GM23338 (cell line): Measurements from ENCODE around the gene TVP23A. TPM values are rescaled to one million over a fixed set of nuclear protein-coding genes. Genes with fewer than 3 reads are reported as not detected.

Source experiments
- ATAC-seq: fragments of 200-7000 bp; cut with Tn5 transposase; 3 replicates; pipeline ENCODE4 v1.9.1; 2020
- DNase-seq: peaks from one replicate; pipeline ENCODE4 v3.0.0-alpha.2; 2015; ENCODE audit warnings: low spot score
- H2AFZ ChIP-seq: fragments of 200-600 bp; sonication (generic); 2 replicates; pipeline ENCODE4 v1.8.0; 2016; ENCODE audit warnings: antibody characterized with exemption, mild to moderate bottlenecking, moderate library complexity
- H3F3A ChIP-seq: fragments of 200-600 bp; sonication (generic); replicated peaks from 2 replicates; pipeline ENCODE4 v1.8.0; 2017; ENCODE audit warnings: antibody characterized with exemption, mixed run types, low read depth
- H3K27ac ChIP-seq: fragments of 200-600 bp; sonication (generic); 2 replicates; pipeline ENCODE4 v1.6.1; 2016; ENCODE audit warnings: low read depth
- H3K27me3 ChIP-seq: fragments of 200-600 bp; sonication (generic); 2 replicates; pipeline ENCODE4 v1.8.0; 2016; ENCODE audit warnings: mild to moderate bottlenecking, mixed run types, moderate library complexity; ENCODE audit not compliant: insufficient read depth
- H3K36me3 ChIP-seq: fragments of 200-600 bp; sonication (generic); 2 replicates; pipeline ENCODE4 v1.8.0; 2016; ENCODE audit warnings: mild to moderate bottlenecking; ENCODE audit not compliant: insufficient read depth
- H3K4me1 ChIP-seq: fragments of 200-600 bp; sonication (generic); 2 replicates; pipeline ENCODE4 v1.8.0; 2016; ENCODE audit warnings: mild to moderate bottlenecking, moderate library complexity; ENCODE audit not compliant: insufficient read depth
- H3K4me2 ChIP-seq: fragments of 200-600 bp; sonication (generic); 2 replicates; pipeline ENCODE4 v1.7.1; 2017; ENCODE audit warnings: mixed run types
- H3K4me3 ChIP-seq: fragments of 200-600 bp; sonication (generic); 2 replicates; pipeline ENCODE4 v1.6.1; 2016; ENCODE audit warnings: mixed run types
- H3K79me2 ChIP-seq: fragments of 200-600 bp; sonication (generic); replicated peaks from 2 replicates; pipeline ENCODE4 v1.8.0; 2017; ENCODE audit warnings: mild to moderate bottlenecking; ENCODE audit not compliant: insufficient read depth
- H3K9me2 ChIP-seq: fragments of 200-600 bp; sonication (generic); 2 replicates; pipeline ENCODE4 v1.8.0; 2017; ENCODE audit not compliant: insufficient read depth
- H4K20me1 ChIP-seq: fragments of 200-600 bp; sonication (generic); replicated peaks from 2 replicates; pipeline ENCODE4 v1.8.0; 2017; ENCODE audit warnings: mild to moderate bottlenecking; ENCODE audit not compliant: insufficient read depth
- H3K27ac Mint-ChIP-seq: 2 replicates; pipeline ENCODE4 v1.8.0; 2020; ENCODE audit warnings: inconsistent platforms, mild to moderate bottlenecking, moderate library complexity, mixed read lengths
- H3K27me3 Mint-ChIP-seq: 3 replicates; pipeline ENCODE4 v1.8.0; 2022; ENCODE audit warnings: low read depth, mild to moderate bottlenecking, moderate library complexity, mixed read lengths, inconsistent platforms; ENCODE audit not compliant: insufficient read depth, poor library complexity
- H3K36me3 Mint-ChIP-seq: 3 replicates; pipeline ENCODE4 v1.8.0; 2021; ENCODE audit warnings: low read depth, mild to moderate bottlenecking, inconsistent platforms, moderate library complexity, mixed read lengths
- H3K4me1 Mint-ChIP-seq: 3 replicates; pipeline ENCODE4 v1.8.0; 2020; ENCODE audit warnings: mild to moderate bottlenecking, inconsistent platforms, mixed read lengths
- H3K4me3 Mint-ChIP-seq: 3 replicates; pipeline ENCODE4 v1.8.0; 2021; ENCODE audit warnings: moderate library complexity, mild to moderate bottlenecking, inconsistent platforms, mixed read lengths
- H3K9me3 Mint-ChIP-seq: 3 replicates; pipeline ENCODE4 v1.8.0; 2020; ENCODE audit warnings: moderate library complexity, mild to moderate bottlenecking, inconsistent platforms, mixed read lengths
- CREB1 ChIP-seq: fragments of 250-450 bp; sonication (Bioruptor Pico); IDR thresholded peaks from 2 replicates; pipeline ENCODE4 v1.5.0; 2020; ENCODE audit warnings: low read depth, mild to moderate bottlenecking, moderate library complexity
- CTCF ChIP-seq, 2 experiments: fragments of 200-600 bp in 1 of 2; sonication (generic) in 1 of 2; conservative IDR thresholded peaks; 2 replicates each; pipeline versions ENCODE4 v1.5.1 to v1.6.1; 2016 to 2017; ENCODE audit warnings: antibody characterized with exemption in 2 of 2, low read depth in 2 of 2, mild to moderate bottlenecking in 2 of 2, moderate library complexity in 1 of 2
- ETS1 ChIP-seq: IDR thresholded peaks from 2 replicates; pipeline ENCODE4 v1.6.1; 2016; ENCODE audit warnings: antibody characterized with exemption
- JUNB ChIP-seq: IDR thresholded peaks from one replicate; pipeline ENCODE4 v1.6.1; 2016; ENCODE audit warnings: antibody characterized with exemption; ENCODE audit not compliant: unreplicated experiment
- POLR2AphosphoS5 ChIP-seq: IDR thresholded peaks from 2 replicates; pipeline ENCODE4 v1.6.1; 2016; ENCODE audit warnings: antibody characterized with exemption, low read depth
- REST ChIP-seq: IDR thresholded peaks from one replicate; pipeline ENCODE4 v1.6.1; 2018; ENCODE audit warnings: antibody characterized with exemption; ENCODE audit not compliant: unreplicated experiment
- STAT1 ChIP-seq: IDR thresholded peaks from one replicate; pipeline ENCODE4 v1.6.1; 2016; ENCODE audit warnings: antibody characterized with exemption; ENCODE audit not compliant: unreplicated experiment
- ZNF114 ChIP-seq: fragments of 250-450 bp; sonication (Bioruptor Pico); IDR thresholded peaks from 2 replicates; pipeline ENCODE4 v1.5.0; 2020; ENCODE audit warnings: mild to moderate bottlenecking, moderate library complexity
- ZNF331 ChIP-seq: fragments of 250-450 bp; sonication (Bioruptor Pico); IDR thresholded peaks from 2 replicates; pipeline ENCODE4 v1.5.0; 2020; ENCODE audit warnings: low read depth, mild to moderate bottlenecking, moderate library complexity
- polyA plus RNA-seq: library from polyadenylated mRNA; unstranded; fragments of >200 nt; fragmentation: Nextera tagmentation; extraction: Ambion mirVana; gene quantifications from 2 replicates; pipeline ENCODE4 v1.2.1, GENCODE V29; 2016
- total RNA-seq: library from RNA; depleted of rRNA; stranded (reverse); fragments of >200 nt; shearing (Covaris generic); gene quantifications from 2 replicates; pipeline ENCODE4 v1.2.3, GENCODE V29; 2014

TVP23A gene
- total and polyA plus RNA-seq, 2 experiments from 2014 or later: 2.8 to 4.5 TPM

- H3K9me3 Mint-ChIP-seq: no peaks in the 10 kb centered on the region
- Histone ChIP-seq H3K4me1 (no peaks in the 10 kb centered on the region), H3K9me2 (no peaks in the 10 kb centered on the region)
Observed at GRCh38 chr16:10743227-10743609, 75.4 kb downstream of the TVP23A start.

GRCh38 chr16:10741844-10742243 lies 76.8 kb downstream of the TVP23A start:
- Mint-ChIP-seq H3K4me3 (no peak overlapping the region), H3K27ac (no peak overlapping the region), H3K36me3 (no peaks in the 10 kb centered on the region), H3K9me3 (no peaks in the 10 kb centered on the region), H3K4me1 (peaks cover 12% of the 10 kb centered on the region; the same call in 2 of the 3 replicates), H3K27me3 (peaks cover 6% of the 10 kb centered on the region)
- no peaks in the 10 kb centered on the region for H3K4me1 ChIP-seq
- no peaks in the 10 kb centered on the region for H3K36me3 ChIP-seq
- H3K9me2 ChIP-seq: no peaks in the 10 kb centered on the region
- no peaks in the 10 kb centered on the region for H3K27me3 ChIP-seq
- DNase-seq: no peak
- H3K4me3 ChIP-seq: no peak overlapping the region
- H4K20me1 ChIP-seq: no peaks in the 10 kb centered on the region; the same call in 1 of the 2 replicates
- H3F3A ChIP-seq: no peaks in the 10 kb centered on the region
- no peaks in the 10 kb centered on the region for H3K79me2 ChIP-seq
- no peak overlapping the region for H3K27ac ChIP-seq
- no peak overlapping the region for H2AFZ ChIP-seq
- no peak overlapping the region for H3K4me2 ChIP-seq
- no peak for ATAC-seq
- TF ChIP-seq STAT1 (no peak), CTCF (conservative IDR thresholded peaks at IDR 0.05; ENCODE audit: low read depth in 2 of 2) (no peak), REST (no peak), ZNF114 (CRISPR knock-in tag) (no peak), JUNB (no peak), ZNF331 (no peak), POLR2AphosphoS5 (no peak)

More at GRCh38 chr16:10743227-10743609, 75.4 kb downstream of the TVP23A start:
- peaks cover under 1% of the 10 kb centered on the region; the same call in 1 of the 3 replicates for H3K36me3 Mint-ChIP-seq
- H3K4me1 Mint-ChIP-seq: peaks cover 12% of the 10 kb centered on the region; the same call in 2 of the 3 replicates
- H3K79me2 ChIP-seq: no peaks in the 10 kb centered on the region
- peak overlapping the region; percentile 58 for H3K4me3 ChIP-seq
- no peaks in the 10 kb centered on the region for H3K27me3 ChIP-seq
- peak overlapping the region; percentile 65 for H3K4me2 ChIP-seq
- H3K27ac ChIP-seq: no peak overlapping the region
- TF ChIP-seq REST (no peak), ETS1 (no peak), STAT1 (no peak), ZNF114 (CRISPR knock-in tag) (no peak), CREB1 (CRISPR knock-in tag) (no peak)
- no peaks in the 10 kb centered on the region for H3F3A ChIP-seq
- H3K27ac Mint-ChIP-seq: peak overlapping the region; percentile 99
- no peak for ATAC-seq
- no peaks in the 10 kb centered on the region for H3K36me3 ChIP-seq
- DNase-seq: no peak
- peak overlapping the region; percentile 28; the same call in 1 of the 2 replicates for H2AFZ ChIP-seq
- no peaks in the 10 kb centered on the region; the same call in 1 of the 2 replicates for H4K20me1 ChIP-seq
- peaks cover 3% of the 10 kb centered on the region for H3K27me3 Mint-ChIP-seq
- peak overlapping the region; percentile 95 for H3K4me3 Mint-ChIP-seq
